ES-I3 (cell line): Measurements from ENCODE around the gene SNAP47.

Experiments used
- H3K36me3 ChIP-seq: 2 replicates; pipeline ENCODE4 v1.6.1; 2013; ENCODE audit warnings: mild to moderate bottlenecking, low read length, control low read depth, moderate library complexity; ENCODE audit not compliant: insufficient read depth
- H3K4me1 ChIP-seq: 2 replicates; pipeline ENCODE4 v1.6.1; 2013; ENCODE audit warnings: mild to moderate bottlenecking, control low read depth, low read length; ENCODE audit not compliant: insufficient read depth
- H3K9ac ChIP-seq: 2 replicates; pipeline ENCODE4 v1.6.1; 2013; ENCODE audit warnings: low read depth, mild to moderate bottlenecking, low read length, moderate library complexity
- H3K9me3 ChIP-seq: 2 replicates; pipeline ENCODE4 v1.6.1; 2013; ENCODE audit warnings: mild to moderate bottlenecking, low read length, moderate library complexity; ENCODE audit not compliant: control insufficient read depth, insufficient read depth

SNAP47 gene

DNA sequence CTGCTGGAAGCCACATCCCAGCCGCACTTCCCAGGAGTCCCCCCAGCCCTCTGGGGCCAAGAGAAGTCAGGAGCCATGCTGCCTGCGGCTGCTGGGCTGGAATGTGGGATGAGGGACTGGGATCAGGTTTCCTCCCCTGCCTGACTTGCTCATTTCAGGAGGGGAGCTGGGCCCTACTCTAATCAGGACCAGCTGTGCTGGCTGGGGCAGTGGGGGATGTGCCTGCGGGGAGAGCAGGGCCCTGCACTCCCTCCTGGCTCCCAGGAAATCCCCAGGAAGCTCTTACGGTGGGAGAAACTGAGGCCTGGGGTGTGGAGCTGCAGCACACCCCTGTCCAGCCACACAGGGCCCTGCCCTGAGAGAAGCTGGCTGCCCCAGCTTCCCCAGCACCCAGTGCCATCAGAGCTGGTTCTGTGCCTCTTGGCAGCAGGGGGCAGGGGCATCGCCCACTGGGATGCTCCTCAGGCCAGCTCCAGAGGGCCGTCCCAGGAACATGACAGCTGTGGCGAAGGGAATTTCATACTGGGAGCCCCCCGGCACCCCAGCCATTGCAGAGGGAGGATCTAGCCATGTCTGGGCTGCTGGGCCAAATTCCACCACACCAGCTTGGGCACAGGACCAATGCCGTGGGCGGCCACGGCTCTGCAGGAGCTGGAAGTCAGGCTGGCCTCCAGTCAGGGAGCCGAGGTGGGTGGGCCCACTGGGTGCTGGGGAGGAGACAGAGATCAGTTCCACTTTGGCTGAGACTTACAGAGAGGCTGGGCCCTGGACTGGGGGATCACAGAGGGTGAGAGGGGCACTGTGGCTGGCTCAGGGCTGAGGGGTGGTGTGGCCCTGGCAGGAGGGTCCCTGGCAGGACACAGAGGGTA, 58.9 kb downstream of the SNAP47 start:
- peaks cover 19% of the 10 kb centered on the region; the same call in 1 of the 2 replicates for H3K4me1 ChIP-seq
- no peaks in the 10 kb centered on the region for H3K36me3 ChIP-seq
- H3K9me3 ChIP-seq: no peaks in the 10 kb centered on the region
- H3K9ac ChIP-seq: no peak overlapping the region

DNA sequence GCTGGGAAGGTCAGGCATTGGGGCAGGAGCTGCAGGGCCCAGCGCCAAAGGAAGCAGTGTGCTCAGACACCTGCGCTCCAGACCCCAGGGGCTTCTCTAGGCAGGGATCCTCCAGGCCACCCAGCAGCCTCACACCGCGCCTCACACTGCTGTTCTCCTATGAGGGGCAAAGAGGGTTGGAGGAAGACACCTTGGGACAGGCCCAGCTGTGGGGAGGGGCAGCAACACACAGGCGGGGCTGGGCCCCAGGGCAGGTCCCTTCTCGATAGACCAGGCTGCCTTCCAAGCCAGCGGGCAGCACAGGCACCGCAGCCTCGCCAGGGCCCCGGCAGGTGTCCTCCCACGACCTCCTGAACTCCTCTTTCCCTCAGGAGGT, 59.6 kb downstream of the SNAP47 start:
- Histone ChIP-seq H3K4me1 (peaks cover 19% of the 10 kb centered on the region; the same call in 1 of the 2 replicates), H3K9ac (no peak overlapping the region), H3K36me3 (no peaks in the 10 kb centered on the region), H3K9me3 (no peaks in the 10 kb centered on the region)

DNA sequence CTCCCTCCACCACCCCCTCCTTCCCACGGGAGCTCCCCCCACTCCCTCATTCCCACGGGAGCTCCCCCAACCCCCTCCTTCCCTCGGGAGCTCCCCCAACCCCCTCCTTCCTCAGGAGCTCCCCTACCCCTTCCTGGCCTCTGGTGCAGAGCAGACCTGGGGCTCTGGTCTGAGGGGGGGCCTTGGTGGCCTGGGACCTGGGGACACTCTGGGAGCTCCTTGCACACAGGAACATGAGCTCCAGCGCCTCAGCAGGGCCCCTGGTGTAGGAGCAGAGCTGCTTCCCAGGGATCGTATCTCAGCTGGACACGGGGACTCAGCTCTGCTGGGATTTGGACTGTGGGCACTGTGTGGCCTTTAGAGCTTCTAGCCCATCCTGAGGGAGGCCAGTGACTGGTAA, 60.5 kb downstream of the SNAP47 start:
- Histone ChIP-seq H3K9me3 (no peaks in the 10 kb centered on the region), H3K4me1 (peaks cover 19% of the 10 kb centered on the region; the same call in 1 of the 2 replicates), H3K9ac (no peak overlapping the region), H3K36me3 (no peaks in the 10 kb centered on the region)

DNA sequence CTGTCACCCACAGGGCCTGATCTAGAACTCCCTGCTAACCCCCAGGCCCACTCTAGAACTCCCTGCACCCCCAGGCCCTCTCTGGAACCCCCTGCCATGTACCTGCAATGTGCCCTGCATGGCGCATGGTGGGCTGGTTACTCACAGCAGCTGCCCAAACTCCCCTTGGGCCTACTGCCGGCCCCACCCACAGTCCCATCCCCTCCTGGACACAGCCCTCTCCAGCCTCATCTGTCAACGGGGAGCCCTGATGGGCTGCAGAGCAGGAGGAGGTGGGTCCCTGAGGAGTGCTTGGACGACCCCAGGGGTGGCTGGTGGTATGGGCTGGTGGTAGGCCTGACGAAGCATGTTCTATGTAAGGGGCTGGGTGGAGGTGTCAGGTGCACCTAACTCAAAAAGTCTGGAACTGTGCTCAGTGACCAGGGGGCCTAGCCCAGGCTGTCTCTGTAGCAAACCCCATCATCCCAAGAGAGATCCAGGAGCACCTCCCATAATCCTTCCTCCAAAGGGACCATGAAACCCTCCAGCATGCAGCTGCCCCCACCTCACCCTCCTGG, 61.2 kb downstream of the SNAP47 start:
- no peak overlapping the region for H3K9ac ChIP-seq
- no peaks in the 10 kb centered on the region for H3K9me3 ChIP-seq
- peaks cover 19% of the 10 kb centered on the region; the same call in 1 of the 2 replicates for H3K4me1 ChIP-seq
- H3K36me3 ChIP-seq: no peaks in the 10 kb centered on the region

DNA sequence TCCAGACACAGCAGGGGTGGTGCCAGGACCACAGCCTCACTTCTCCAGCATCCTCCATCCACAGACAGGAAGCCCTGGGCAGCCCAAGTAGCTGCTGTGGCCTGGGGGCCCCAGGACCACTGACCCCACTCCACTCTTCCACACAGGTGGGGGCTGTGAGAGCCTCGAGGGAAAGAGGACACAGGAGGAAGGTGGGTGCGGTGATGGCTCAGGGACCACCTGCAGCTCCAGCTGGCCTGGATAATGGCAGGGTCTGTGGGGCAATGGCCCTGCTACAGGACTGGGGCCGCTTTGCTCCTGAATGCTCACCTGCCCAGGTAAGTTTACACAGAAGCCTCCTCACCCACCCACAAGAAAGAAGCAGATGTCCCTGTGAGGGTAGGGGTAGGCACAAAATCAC, 61.9 kb downstream of the SNAP47 start:
- no peaks in the 10 kb centered on the region for H3K9me3 ChIP-seq

DNA sequence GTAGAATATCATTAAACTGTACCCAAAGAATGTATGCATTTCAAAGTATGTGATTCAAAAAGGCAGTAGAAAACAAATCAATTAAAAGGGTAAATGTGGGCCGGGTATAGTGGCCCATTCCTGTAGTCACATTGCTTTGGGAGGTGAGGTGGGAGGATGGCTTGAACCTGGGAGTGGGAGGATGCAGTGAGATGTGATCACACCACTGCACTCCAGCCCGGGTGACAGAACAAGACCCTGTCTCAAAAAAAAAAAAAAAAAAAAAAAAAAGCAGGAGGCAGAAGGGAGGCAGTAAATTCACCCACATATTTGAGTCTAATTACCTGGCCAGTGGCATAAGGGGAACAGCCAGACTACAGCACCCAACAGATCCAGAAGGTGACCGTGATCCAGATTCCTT, 62.4 kb downstream of the SNAP47 start:
- no peaks in the 10 kb centered on the region for H3K9me3 ChIP-seq
- no peak overlapping the region for H3K9ac ChIP-seq
- H3K36me3 ChIP-seq: no peaks in the 10 kb centered on the region
- peaks cover 19% of the 10 kb centered on the region; the same call in 1 of the 2 replicates for H3K4me1 ChIP-seq

More for the DNA sequence above, 61.9 kb downstream of the SNAP47 start:
- no peaks in the 10 kb centered on the region for H3K36me3 ChIP-seq
- H3K9ac ChIP-seq: no peak overlapping the region
- peaks cover 19% of the 10 kb centered on the region; the same call in 1 of the 2 replicates for H3K4me1 ChIP-seq

DNA sequence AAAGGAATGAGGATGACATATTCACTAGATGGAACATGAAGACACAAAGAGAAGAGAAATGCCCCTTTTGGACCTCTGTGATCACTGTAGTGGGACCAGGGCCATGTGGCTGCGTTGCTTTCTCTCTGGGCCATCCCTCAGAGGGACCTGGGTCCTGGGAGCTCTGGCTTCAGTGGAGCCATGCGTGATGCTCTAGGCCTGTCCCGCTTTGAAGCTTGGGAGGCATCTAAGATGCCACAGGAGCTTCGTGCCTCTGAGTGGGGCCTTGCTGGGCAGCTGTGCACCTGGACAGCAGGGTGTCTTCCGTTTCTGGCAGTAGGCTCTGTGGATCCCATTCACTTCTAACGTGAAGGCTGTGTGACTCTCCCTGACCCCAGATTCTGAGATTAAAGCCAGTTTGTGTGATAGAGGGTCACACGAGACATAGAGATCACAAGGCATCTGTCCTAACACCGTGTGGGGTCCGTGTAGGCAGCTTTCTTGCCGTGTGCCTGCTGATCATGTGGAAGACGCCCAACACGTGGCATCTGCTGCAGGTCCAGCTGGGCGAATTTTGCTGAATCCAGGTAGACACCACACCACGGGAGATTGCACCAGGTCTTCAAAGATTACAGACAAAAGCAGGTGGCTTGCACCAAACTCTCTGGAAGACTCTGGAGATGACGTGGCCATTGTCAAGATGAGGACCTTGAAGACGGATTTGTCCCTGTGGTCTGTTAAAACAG, 63.0 kb downstream of the SNAP47 start:
- no peak overlapping the region for H3K9ac ChIP-seq
- peaks cover 16% of the 10 kb centered on the region; the same call in 1 of the 2 replicates for H3K4me1 ChIP-seq
- H3K36me3 ChIP-seq: no peaks in the 10 kb centered on the region
- no peaks in the 10 kb centered on the region for H3K9me3 ChIP-seq

DNA sequence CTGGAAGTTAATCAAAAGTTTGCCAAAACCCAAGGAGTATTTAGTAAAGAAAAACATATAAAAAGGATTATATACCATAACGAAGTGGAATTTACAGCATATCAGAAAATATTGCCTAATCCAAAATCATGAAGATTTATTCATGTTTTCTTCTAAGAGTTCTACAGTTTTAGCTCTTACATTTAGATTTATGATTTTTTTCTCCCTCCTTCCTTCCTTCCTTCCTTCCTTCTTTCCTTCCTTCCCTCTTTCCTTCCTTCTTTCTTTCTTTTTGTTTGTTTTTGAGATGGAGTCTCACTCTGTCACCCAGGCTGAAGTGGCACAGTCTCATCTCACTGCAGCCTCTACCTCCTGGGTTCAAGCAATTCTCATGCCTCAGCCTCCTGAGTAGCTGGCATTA, 64.5 kb downstream of the SNAP47 start:
- Histone ChIP-seq H3K4me1 (peaks cover 2% of the 10 kb centered on the region; the same call in 1 of the 2 replicates), H3K36me3 (no peaks in the 10 kb centered on the region), H3K9me3 (no peaks in the 10 kb centered on the region), H3K9ac (no peak overlapping the region)

DNA sequence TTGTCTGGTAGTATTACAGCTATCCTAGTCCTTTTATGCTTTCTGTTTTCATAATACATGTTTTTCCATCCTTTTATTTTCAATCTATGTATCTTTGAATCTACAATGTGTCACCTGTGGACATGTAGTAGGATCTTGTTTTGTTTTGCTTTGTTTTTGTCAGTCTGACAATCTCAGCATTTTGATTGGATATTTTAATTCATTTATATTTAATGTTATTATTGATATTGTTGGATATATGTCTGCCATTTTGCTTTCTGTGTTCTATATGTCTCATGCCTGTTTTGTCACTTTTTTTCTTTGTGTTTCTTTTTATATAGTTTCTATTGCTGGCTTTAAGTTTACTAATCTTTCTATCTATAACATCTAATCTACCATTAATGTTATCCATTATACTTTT, 68.7 kb downstream of the SNAP47 start:
- Histone ChIP-seq H3K9ac (no peak overlapping the region), H3K36me3 (no peaks in the 10 kb centered on the region), H3K4me1 (no peaks in the 10 kb centered on the region), H3K9me3 (no peaks in the 10 kb centered on the region)

DNA sequence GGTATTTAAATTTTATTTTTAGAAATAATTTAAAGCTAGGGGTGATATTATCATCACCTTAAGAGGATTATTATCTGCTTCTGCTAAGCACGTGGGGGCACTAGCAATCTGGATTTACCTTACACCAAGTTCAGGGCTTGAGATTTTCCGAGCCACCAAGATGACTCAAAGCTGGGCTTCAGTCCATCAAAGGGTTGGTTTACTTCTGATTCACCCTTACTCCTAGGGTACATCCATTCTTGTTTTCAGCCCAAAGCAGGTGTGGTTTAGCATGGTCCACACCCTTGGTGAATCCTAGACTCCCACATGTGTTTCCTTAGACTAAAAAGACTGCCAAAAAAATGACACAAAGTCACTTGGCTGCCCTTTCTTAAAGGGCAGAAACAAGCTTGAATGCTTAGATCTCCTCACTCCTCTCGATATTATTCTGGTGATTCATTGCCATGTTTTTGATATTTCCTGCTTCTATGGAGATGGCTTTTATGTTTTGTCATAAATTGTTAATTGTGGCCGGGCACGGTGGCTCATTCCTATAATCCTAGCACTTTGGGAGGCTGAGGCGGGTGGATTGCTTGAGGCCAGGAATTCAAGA, 70.5 kb downstream of the SNAP47 start:
- no peak overlapping the region for H3K9ac ChIP-seq
- H3K4me1 ChIP-seq: no peaks in the 10 kb centered on the region
- no peaks in the 10 kb centered on the region for H3K9me3 ChIP-seq
- no peaks in the 10 kb centered on the region for H3K36me3 ChIP-seq

DNA sequence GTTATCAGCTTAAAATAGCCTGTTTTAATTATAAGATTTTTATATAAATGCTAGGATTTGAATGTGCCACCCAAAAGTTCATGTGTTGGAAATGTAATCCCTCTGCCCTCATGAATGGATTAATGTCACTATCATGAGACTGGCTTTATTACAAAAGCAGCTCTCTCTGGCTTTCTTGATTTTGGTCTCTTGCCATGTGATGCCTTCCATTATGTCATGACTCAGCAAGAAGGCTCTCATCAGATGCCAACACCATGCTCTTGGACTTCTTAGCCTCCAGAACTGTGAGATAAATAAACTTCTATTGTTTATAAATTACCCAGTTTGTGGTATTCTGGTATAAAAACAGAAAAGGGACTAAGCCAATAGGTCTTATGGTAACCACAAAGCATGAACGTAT, 73.3 kb downstream of the SNAP47 start:
- Histone ChIP-seq H3K9me3 (0 out of 2 replicates have a peak, but pooled peaks cover under 1% of the 10 kb centered on the region), H3K9ac (no peak overlapping the region), H3K36me3 (no peaks in the 10 kb centered on the region), H3K4me1 (no peaks in the 10 kb centered on the region)

DNA sequence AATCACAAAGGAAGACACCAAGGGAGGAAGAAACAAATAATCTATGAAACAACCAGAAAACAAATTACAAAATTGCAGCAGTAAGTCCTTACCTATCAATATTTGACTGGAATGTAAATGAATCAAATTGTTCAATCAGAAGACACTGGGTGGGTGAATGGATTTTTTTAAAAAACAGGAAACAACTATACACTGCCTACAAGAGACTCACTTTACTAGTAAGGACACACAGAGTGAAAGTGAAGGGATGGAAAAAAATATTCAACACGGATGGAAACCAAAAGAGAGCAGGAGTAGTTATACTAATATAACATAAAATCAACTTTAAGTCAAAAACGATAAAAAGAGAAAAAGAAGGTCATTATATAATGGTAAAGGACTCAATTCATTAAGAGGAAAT, 73.8 kb downstream of the SNAP47 start:
- Histone ChIP-seq H3K9ac (no peak overlapping the region), H3K9me3 (0 out of 2 replicates have a peak, but pooled peaks cover 5% of the 10 kb centered on the region), H3K4me1 (no peaks in the 10 kb centered on the region), H3K36me3 (no peaks in the 10 kb centered on the region)

DNA sequence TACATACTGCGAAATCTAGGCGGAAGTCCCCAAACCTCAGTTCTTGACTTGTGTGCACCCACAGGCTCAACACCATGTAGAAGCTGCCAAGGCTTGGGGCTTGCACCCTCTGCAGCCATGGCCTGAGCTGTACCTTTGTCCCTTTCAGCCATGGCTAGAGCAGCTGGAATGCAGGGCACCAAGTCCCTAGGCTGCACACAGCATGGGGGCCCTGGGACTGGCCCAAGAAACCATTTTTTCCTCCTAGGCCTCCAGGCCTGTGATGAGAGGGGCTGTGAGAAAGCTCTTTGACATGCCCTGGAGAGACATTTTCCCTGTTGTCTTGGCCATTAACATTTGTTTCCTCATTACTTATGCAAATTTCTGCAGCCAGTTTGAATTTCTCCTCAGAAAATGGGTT, 78.7 kb downstream of the SNAP47 start:
- Histone ChIP-seq H3K9me3 (peaks cover 10% of the 10 kb centered on the region; the same call in 1 of the 2 replicates), H3K4me1 (no peaks in the 10 kb centered on the region), H3K9ac (no peak overlapping the region), H3K36me3 (no peaks in the 10 kb centered on the region)
